SK-N-SH treated with all-trans-retinoic acid at 6 μM for 48 hours (cell line): ENCODE measurements around the gene EGFL8.

Source experiments
- ATAC-seq: fragments of 200-7000 bp; cut with Tn5 transposase; 3 replicates; pipeline ENCODE4 v1.9.1; 2020; ENCODE audit warnings: mild to moderate bottlenecking, moderate library complexity
- ARNTL ChIP-seq: fragments of 450-650 bp; formaldehyde crosslinking; IDR thresholded peaks from 2 replicates; pipeline ENCODE4 v1.5.0; 2020; ENCODE audit warnings: low read depth, mild to moderate bottlenecking, moderate library complexity, borderline replicate concordance
- BACH2 ChIP-seq: fragments of 250-450 bp; sonication (Bioruptor Pico); IDR thresholded peaks from 2 replicates; pipeline ENCODE4 v1.9.0; 2021; ENCODE audit warnings: mild to moderate bottlenecking, borderline replicate concordance
- CSDC2 ChIP-seq: fragments of 250-450 bp; sonication (Bioruptor Pico); IDR thresholded peaks from 2 replicates; pipeline ENCODE4 v1.5.0; 2020; ENCODE audit warnings: mild to moderate bottlenecking, moderate library complexity
- CSRNP3 ChIP-seq: fragments of 250-450 bp; sonication (Bioruptor Pico); IDR thresholded peaks from 2 replicates; pipeline ENCODE4 v1.5.1; 2021; ENCODE audit warnings: mild to moderate bottlenecking, moderate library complexity
- ESRRG ChIP-seq: fragments of 250-450 bp; sonication (Bioruptor Pico); IDR thresholded peaks from 2 replicates; pipeline ENCODE4 v1.6.1; 2021; ENCODE audit warnings: mild to moderate bottlenecking
- ISL1 ChIP-seq: fragments of 250-450 bp; sonication (Bioruptor Pico); IDR thresholded peaks from 2 replicates; pipeline ENCODE4 v2.1.2; 2022; ENCODE audit warnings: mild to moderate bottlenecking, moderate library complexity
- OSR1 ChIP-seq: fragments of 250-450 bp; sonication (Bioruptor Pico); IDR thresholded peaks from 2 replicates; pipeline ENCODE4 v1.8.0; 2022; ENCODE audit warnings: moderate library complexity, mild to moderate bottlenecking, inconsistent platforms
- PATZ1 ChIP-seq: fragments of 250-450 bp; sonication (Bioruptor Pico); IDR thresholded peaks from 2 replicates; pipeline ENCODE4 v1.8.0; 2020; ENCODE audit warnings: mild to moderate bottlenecking, moderate library complexity, borderline replicate concordance
- POU6F1 ChIP-seq: fragments of 250-450 bp; sonication (Bioruptor Pico); IDR thresholded peaks from 2 replicates; pipeline ENCODE4 v1.8.0; 2021; ENCODE audit warnings: low read depth, mild to moderate bottlenecking, moderate library complexity, borderline replicate concordance
- PPARA ChIP-seq: fragments of 250-450 bp; sonication (Bioruptor Pico); IDR thresholded peaks from 2 replicates; pipeline ENCODE4 v1.5.0; 2020; ENCODE audit warnings: mild to moderate bottlenecking, borderline replicate concordance
- RARB ChIP-seq: fragments of 250-450 bp; sonication (Bioruptor Pico); IDR thresholded peaks from 2 replicates; pipeline ENCODE4 v1.8.0; 2021; ENCODE audit warnings: mild to moderate bottlenecking, moderate library complexity
- SNAI2 ChIP-seq: fragments of 250-450 bp; sonication (Bioruptor Pico); IDR thresholded peaks from 2 replicates; pipeline ENCODE4 v1.5.0; 2020; ENCODE audit warnings: mild to moderate bottlenecking, moderate library complexity
- TCF4 ChIP-seq: fragments of 250-450 bp; sonication (Bioruptor Pico); IDR thresholded peaks from 2 replicates; pipeline ENCODE4 v1.8.0; 2021; ENCODE audit warnings: mild to moderate bottlenecking, moderate library complexity, borderline replicate concordance
- TOX ChIP-seq: fragments of 250-450 bp; sonication (Bioruptor Pico); IDR thresholded peaks from 2 replicates; pipeline ENCODE4 v1.8.0; 2021; ENCODE audit warnings: mild to moderate bottlenecking, moderate library complexity, borderline replicate concordance
- TSHZ2 ChIP-seq: fragments of 250-450 bp; sonication (Bioruptor Pico); IDR thresholded peaks from 2 replicates; pipeline ENCODE4 v1.5.0; 2020; ENCODE audit warnings: mild to moderate bottlenecking, moderate library complexity
- ZC3H10 ChIP-seq: fragments of 250-450 bp; sonication (Bioruptor Pico); IDR thresholded peaks from 2 replicates; pipeline ENCODE4 v1.5.1; 2021; ENCODE audit warnings: mild to moderate bottlenecking, moderate library complexity
- ZFP3 ChIP-seq: fragments of 250-450 bp; sonication (Bioruptor Pico); IDR thresholded peaks from 2 replicates; pipeline ENCODE4 v1.5.0; 2020; ENCODE audit warnings: mild to moderate bottlenecking, moderate library complexity
- ZFP30 ChIP-seq: fragments of 450-650 bp; formaldehyde crosslinking; IDR thresholded peaks from 2 replicates; pipeline ENCODE4 v1.5.0; 2022; ENCODE audit warnings: mild to moderate bottlenecking, moderate library complexity
- ZNF565 ChIP-seq: fragments of 450-650 bp; formaldehyde crosslinking; conservative IDR thresholded peaks from 2 replicates; pipeline ENCODE4 v1.5.0; 2020; ENCODE audit warnings: low read depth, mild to moderate bottlenecking, moderate library complexity
- ZNF70 ChIP-seq: fragments of 450-650 bp; formaldehyde crosslinking; IDR thresholded peaks from 2 replicates; pipeline ENCODE4 v1.5.0; 2020; ENCODE audit warnings: mild to moderate bottlenecking, moderate library complexity
- ZNF8 ChIP-seq: fragments of 450-650 bp; formaldehyde crosslinking; IDR thresholded peaks from 2 replicates; pipeline ENCODE4 v1.5.0; 2020; ENCODE audit warnings: mild to moderate bottlenecking, moderate library complexity

The EGFL8 gene

GRCh38 chr6:32215617-32216016 lies 51.2 kb downstream of the EGFL8 start:
- no peak for ATAC-seq
- TF ChIP-seq OSR1 (CRISPR knock-in tag) (no peak), ZNF70 (CRISPR knock-in tag) (no peak), ZC3H10 (CRISPR knock-in tag) (no peak), POU6F1 (CRISPR knock-in tag) (no peak), PATZ1 (no peak), ZNF565 (CRISPR knock-in tag) (no peak)

GRCh38 chr6:32216285-32216684 lies 51.9 kb downstream of the EGFL8 start:
- TF ChIP-seq CSRNP3 (CRISPR knock-in tag) (no peak), CSDC2 (no peak), ZFP3 (CRISPR knock-in tag) (no peak), TOX (CRISPR knock-in tag) (no peak), BACH2 (CRISPR knock-in tag) (no peak), PPARA (CRISPR knock-in tag) (no peak), TSHZ2 (no peak), PATZ1 (no peak), SNAI2 (no peak), TCF4 (CRISPR knock-in tag) (no peak), ESRRG (CRISPR knock-in tag) (no peak), ZFP30 (CRISPR knock-in tag) (no peak)
- TF ChIP-seq, all 23 proteins: peak for 0
- ATAC-seq: no peak

- ATAC-seq: no peak
- TF ChIP-seq ARNTL (CRISPR knock-in tag) (no peak), RARB (CRISPR knock-in tag) (no peak), ZFP3 (CRISPR knock-in tag) (no peak), TCF4 (CRISPR knock-in tag) (no peak), PATZ1 (no peak), ESRRG (CRISPR knock-in tag) (no peak), ZNF8 (no peak), POU6F1 (CRISPR knock-in tag) (no peak), ZFP30 (CRISPR knock-in tag) (no peak), CSRNP3 (CRISPR knock-in tag) (no peak), ZC3H10 (CRISPR knock-in tag) (no peak), ZNF565 (CRISPR knock-in tag) (no peak), ISL1 (CRISPR knock-in tag) (no peak), TOX (CRISPR knock-in tag) (no peak)
These were observed 52.6 kb downstream of the EGFL8 start for GRCh38 chr6:32216998-32217397.
